ENCODE results near the gene IQSEC1.
A peak's percentile ranks its signal among the peaks of the same experiment; 100 is the strongest.

- TF ChIP-seq CTCF (IDR thresholded peaks at IDR 0.05 in 2 of 3, conservative IDR thresholded peaks at IDR 0.05 in 1 of 3; ENCODE audit: borderline replicate concordance in 1 of 3, insufficient read depth in 1 of 3, low read depth in 2 of 3, low read length in 2 of 3) (peak; percentile 83 to 90 (median 87)), POLR2A (IDR thresholded peaks at IDR 0.05; ENCODE audit: borderline replicate concordance, extremely low read depth, insufficient read depth, insufficient read length) (no peak), YY1 (IDR thresholded peaks at IDR 0.05; ENCODE audit: extremely low read depth, insufficient replicate concordance, low read depth, low read length) (peak; percentile 56), POLR2AphosphoS5 (IDR thresholded peaks at IDR 0.05; ENCODE audit: low read depth, low read length) (no peak), JUND (IDR thresholded peaks at IDR 0.05) (no peak), CEBPB (IDR thresholded peaks at IDR 0.05; ENCODE audit: low read depth) (no peak), EZH2 (IDR thresholded peaks at IDR 0.05) (no peak), MAX (IDR thresholded peaks at IDR 0.05) (no peak; the same call in 1 of the 2 replicates), EGR1 (IDR thresholded peaks at IDR 0.05; ENCODE audit: low read depth) (no peak), ATF3 (IDR thresholded peaks at IDR 0.05) (no peak), REST (IDR thresholded peaks at IDR 0.05; ENCODE audit: low read depth) (no peak), ZFX (IDR thresholded peaks at IDR 0.05) (no peak), ZNF274 (IDR thresholded peaks at IDR 0.05; ENCODE audit: low read depth, low read length) (no peak), SRF (IDR thresholded peaks at IDR 0.05; ENCODE audit: low read depth) (no peak)
These were observed 204.9 kb downstream of the IQSEC1 start for GRCh38 chr3:12868039-12869034.
